ENCODE data around the gene ITPKC. TPM values are rescaled to one million over a fixed set of nuclear protein-coding genes. Genes with fewer than 3 reads are reported as not detected.
A peak's percentile ranks its signal among the peaks of the same experiment; 100 is the strongest.
"Not testable (repeated sequence)": the region's sequence is repeated elsewhere in the genome, so short reads cannot be mapped to it uniquely, and the experiment has no call there.

ITPKC gene
- total RNA-seq, 1 donor from 2014 or later, result 53.1 TPM

DNA sequence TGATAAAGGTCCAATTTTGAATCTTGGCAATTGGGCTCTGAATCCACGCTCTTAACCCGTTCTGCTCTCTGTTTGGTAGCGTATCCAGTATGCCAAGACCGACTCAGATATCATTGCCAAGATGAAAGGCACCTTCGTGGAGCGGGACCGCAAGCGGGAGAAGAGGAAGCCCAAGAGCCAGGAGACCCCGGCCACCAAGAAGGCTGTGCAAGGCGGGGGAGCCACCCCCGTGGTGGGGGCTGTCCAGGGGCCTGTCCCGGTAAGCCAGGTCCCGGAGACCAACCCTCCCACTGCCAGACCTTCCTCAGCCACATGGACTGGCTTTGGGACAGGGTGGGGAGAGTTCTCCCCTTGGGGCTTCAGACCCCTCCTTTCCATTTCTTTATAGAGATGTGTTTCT is 42.4 kb downstream of the ITPKC start:
- no peak for DNase-seq (ENCODE audit: low spot score)

DNA sequence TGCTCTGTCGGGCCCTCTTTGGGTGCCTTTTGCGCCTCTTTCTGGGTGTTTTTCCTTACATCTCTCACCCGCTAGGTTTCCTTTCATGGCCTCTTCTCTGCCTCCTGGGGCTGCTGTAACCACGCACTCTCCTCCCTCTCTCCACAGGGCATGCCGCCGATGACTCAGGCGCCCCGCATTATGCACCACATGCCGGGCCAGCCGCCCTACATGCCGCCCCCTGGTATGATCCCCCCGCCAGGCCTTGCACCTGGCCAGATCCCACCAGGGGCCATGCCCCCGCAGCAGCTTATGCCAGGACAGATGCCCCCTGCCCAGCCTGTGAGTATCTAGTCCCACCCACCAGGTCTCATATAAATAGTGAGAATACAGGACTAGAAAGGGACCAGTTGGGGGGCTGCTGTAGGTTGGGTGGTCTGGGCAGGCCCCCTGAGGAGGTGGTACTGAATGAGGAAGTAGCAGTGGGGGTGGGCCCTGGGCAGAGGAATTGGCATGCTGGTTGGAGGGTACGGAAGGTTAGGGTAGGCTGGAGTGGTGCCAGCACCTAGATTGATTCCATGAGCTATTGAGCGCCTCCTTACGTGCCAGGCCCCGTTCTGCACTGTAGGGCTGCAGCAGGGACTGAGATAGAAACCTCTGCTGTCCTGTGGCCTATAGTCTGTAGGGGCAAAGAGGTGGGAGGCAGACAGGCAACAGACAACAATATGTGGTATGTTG is 46.0 kb downstream of the ITPKC start:
- no peak for DNase-seq (ENCODE audit: low spot score)

DNA sequence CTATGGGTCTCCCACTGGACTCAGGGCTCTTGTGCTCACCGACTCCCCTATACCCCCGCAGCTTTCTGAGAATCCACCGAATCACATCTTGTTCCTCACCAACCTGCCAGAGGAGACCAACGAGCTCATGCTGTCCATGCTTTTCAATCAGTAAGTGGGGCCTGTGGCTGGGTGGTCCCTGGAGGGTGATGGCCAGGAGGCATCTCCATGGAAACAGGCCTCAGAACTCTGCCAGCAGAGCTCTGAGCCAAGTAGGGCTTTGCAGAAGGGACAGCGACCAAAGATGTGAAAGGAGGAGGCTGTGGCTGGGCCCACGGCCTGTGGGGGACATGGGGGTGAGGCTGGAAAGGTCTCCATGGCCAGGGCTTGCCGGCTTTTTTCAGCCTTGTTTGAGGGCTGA is 46.6 kb downstream of the ITPKC start:
- no peak for DNase-seq (ENCODE audit: low spot score)

DNA sequence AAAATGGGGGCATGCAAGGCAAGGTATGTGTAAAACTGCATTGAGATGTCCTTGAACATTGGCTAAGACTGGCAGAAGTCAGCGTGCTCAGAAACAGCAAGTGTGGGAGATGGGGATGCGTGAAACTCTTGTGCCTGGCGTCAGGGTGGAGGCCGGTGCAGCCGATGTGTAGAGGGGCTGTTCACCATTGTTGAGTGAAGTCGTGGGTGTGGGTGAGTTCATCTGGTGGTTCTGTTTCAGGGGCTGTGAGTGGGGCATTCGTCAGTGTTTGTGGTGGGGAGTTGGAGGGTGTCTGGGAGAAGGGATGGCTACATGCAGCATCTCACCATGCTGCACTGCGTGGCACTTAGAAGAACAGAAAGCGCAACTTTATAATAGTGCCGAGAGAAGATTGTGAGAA is 47.1 kb downstream of the ITPKC start:
- no peak for DNase-seq (ENCODE audit: low spot score)

DNA sequence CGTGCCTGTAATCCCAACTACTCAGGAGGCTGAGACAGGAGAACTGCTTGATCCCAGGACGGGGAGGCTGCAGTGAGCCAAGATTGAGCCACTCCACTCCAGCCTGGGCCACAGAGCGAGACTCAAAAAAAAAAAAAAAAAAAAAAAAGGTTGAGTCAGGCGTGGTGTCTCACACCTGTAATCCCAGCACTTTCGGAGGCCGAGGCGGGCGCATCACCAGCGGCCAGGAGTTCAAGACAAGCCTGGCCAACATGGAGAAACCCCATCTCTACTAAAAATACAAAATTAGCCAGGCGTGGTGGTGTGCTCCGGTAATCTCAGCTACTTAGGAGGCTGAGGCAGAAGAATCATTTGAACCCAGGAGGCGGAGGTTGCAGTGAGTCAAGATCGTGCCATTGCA is 49.5 kb downstream of the ITPKC start:
- DNase-seq (ENCODE audit: low spot score), result not testable (repeated sequence)

DNA sequence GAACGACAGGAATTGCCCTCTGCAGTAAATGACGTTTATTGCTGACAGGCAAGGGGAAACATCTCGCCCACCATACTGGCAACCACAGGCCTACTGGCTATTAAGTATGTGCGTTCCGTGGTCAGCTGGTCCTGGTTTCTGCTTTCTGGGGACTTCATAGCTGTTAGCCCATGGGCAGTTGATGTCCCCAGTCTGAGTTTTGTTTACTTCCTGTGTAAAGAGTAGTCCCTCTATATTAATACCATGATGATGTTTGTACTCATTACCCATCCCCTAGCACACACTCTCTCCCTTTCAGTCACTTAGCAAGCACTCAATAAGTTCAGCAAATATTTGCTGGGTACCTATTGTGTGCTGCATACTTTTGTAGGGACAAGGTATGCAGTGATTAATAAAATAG is 52.0 kb downstream of the ITPKC start:
- DNase-seq (ENCODE audit: low spot score), result no peak

DNA sequence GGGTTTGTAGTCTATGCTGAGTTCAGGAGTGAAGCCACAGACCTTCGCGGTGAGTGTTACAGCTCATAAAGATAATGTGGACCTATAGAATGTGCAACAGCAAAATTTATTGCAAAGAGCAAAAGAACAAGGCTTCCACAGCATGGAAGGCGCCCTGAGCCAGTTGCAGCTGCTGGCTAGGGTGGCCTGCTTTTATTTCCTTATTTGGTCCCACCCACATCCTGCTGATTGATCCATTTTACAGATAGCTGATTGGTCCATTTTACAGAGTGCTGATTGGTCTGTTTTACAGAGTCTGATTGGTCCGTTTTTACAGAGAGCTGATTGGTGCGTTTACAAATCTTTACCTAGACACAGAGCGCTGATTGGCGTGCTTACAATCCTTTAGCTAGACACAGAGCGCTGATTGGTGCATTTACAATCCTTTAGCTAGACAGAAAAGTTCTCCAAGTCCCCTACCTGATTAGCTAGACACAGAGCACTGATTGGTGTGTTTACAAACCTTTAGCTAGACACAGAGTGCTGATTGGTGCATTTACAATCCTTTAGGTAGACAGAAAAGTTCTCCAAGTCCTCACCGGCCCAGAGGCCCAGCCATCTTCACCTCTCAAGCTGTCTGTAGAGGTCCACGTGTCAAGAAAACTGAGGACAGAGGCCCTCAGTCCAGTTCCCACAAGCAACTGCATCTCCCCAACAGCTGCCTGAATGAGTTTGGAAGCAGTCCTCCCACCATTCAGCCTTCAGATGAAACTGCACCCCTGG is 54.4 kb downstream of the ITPKC start:
- not testable (repeated sequence) for DNase-seq (ENCODE audit: low spot score)

DNA sequence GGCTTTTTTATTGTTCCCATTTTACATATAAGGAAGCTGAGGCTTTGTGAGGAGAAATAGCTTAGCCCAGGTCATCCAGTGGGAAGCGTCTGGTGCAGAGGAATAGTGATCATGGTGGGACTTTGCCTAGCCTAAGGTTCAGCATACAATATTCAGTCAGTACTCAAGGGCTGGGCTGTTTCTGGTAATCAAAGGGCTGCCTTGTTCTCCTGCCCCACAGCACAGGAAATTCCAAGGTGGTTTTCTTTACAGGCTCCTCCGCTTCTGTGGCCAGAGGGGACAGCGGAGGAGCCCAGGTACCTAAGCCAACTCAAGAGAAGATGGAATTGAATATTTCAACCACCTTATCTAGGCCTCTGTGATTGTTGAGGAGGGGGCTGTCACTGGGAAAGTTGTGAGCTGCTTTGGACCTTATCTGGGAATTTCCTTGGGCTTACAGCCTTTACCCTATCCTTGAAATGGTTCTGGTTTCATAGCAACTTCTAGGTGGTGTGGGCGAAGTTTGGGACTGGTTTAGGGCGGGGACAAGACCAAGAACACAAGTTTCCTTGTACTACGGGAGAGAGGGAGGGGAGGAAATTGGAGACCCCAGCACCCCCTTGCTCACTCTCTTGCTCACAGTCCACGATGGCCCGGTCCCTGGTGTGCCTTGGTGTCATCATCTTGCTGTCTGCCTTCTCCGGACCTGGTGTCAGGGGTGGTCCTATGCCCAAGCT is 58.2 kb downstream of the ITPKC start, which contains the start of gene MIA:
Gene MIA (plus strand): TSS at position 606 of the 716 bp plus-strand sequence. CDS start 22 bp downstream, at position 628.
- no peak for DNase-seq (ENCODE audit: low spot score)

DNA sequence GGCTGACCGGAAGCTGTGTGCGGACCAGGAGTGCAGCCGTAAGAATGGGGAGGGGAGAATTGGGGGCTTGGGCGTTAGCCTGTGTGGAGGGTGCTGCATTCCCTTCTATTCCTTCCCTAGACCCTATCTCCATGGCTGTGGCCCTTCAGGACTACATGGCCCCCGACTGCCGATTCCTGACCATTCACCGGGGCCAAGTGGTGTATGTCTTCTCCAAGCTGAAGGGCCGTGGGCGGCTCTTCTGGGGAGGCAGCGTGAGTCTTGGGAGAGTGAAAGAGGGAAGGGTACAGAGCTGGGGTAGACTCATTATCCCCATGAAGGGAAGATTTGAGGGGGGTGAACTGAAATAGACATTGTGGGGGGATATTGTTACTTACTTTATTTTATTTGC is 58.7 kb downstream of the ITPKC start:
- no peak for DNase-seq (ENCODE audit: low spot score)

DNA sequence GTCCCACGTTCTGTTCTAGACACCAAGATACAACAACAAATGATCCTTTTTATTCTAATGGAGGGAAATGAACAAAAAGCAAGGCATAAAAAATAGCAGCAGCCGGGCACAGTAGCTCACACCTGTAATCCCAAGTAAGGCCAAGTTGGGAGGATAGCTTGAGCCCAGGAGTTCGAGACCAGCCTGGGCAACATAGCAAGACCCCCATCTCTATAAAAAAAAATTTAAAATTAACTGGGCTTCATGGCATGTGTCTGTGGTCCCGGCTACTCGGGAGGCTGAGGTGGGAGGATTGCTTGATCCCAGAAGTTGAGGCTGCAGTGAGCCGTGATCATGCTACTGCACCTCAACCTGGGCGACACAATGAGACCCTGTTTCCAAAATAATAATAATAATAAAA is 59.5 kb downstream of the ITPKC start:
- DNase-seq (ENCODE audit: low spot score), result no peak

DNA sequence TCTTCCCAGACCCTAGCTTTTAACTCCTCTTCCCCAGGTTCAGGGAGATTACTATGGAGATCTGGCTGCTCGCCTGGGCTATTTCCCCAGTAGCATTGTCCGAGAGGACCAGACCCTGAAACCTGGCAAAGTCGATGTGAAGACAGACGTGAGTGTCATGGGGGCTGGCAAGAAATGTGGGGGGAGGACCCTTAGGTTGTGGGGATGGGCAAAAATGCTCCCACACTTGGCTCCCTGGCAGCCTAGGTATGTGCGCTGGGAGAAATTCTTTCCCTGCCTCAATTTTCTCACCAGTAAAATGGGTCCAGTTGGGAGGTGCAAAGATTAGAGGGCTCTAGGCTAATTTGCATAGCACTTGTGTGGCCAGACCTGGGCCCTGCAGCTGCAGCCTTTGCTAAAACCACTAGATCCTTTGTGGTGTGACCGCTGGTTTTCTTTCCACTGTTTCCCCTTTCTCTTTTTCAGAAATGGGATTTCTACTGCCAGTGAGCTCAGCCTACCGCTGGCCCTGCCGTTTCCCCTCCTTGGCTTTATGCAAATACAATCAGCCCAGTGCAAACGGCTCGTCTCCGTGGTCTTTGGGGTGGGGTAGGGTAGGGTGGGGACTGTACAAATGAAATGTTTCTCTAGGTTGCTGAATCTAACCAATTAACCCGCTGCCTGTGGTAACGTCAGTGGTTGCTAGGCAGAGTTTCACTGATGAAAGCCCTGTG is 60.2 kb downstream of the ITPKC start:
- no peak for DNase-seq (ENCODE audit: low spot score)

DNA sequence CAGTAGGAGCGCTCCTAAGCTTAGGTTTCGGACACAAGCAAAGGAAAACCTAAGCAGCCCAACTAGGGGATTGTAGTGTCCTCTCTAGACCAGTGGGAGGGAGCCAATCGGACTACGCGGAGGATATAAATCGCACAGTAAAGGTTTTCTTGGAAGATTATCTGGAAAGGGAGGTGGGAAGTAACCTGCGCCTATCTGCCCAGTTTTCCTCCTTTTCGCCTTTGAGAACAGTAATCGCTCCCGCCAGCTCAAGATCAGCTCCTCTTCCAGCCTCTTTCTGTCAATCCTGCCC is 60.7 kb downstream of the ITPKC start:
- no peak for DNase-seq (ENCODE audit: low spot score)

DNA sequence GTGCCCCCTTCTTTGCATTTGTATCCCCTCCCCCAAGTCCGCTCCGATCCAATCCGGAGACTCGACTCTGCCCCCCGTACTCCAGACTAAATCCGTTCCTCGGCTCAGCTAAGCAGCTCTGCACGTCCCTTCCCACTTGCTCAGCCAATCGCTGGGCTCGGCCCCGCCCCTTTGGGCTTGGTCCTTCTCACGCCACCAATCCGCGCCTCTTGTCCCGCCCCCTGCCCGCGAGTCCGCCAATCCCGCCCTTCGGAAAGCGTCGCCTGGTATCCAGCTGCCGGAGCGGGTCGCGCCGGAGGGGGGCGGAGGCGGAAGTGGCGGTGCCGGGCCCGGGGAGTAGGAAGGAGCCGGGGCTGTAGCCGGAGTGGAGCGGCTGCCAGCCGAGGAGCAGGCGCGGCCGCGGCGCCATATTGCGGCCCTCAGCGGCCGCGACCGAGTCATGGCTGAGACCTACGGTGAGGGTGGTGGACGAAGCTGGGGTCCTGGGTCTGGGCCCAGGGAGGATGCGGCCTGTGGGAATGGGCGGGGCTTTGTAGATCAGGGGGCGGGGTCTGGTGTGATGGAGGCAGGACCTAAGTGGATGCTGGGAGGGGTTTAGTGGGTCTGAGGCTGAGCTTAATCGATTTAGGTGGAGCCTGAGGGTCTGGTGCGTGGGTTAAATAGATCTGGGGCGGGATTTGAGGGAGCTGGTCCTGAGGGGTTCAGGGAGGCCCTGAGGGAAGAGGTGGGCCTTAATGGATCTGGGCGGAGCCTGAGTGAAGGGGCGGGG is 61.2 kb downstream of the ITPKC start, which contains the start of gene RAB4B:
Gene RAB4B (plus strand): TSS at position 311 of the 769 bp plus-strand sequence. CDS start 129 bp downstream, at position 440.
- peak; percentile 100 for DNase-seq (ENCODE audit: low spot score)

DNA sequence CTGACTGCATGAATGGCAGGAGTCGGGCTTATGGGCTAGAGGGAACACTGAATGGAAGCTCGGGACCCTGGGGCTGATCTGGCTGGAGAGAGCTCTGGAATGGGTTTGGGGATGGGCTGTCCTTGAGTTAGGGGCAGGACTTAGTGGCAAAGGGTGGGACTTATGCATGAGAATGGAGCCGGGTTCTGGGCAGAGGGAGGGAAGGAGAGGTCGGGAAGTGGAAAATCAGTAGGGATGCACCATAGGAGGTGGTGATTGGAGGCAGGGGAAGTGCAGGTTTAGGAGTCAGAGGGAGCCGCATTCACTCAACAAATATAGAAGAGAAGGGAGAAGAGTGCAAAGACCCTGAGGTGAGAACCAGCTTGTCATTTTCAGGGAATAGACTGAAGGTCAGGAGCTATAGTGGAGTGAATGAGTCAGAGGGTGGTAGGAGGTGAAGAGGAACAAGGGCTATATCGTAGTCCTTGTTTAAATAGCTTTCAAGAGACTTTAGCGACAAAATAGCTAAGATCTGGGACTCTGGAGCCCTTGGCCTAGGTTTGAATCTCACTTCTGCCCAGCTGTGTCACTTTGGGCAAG is 61.9 kb downstream of the ITPKC start:
- DNase-seq (ENCODE audit: low spot score), result no peak

DNA sequence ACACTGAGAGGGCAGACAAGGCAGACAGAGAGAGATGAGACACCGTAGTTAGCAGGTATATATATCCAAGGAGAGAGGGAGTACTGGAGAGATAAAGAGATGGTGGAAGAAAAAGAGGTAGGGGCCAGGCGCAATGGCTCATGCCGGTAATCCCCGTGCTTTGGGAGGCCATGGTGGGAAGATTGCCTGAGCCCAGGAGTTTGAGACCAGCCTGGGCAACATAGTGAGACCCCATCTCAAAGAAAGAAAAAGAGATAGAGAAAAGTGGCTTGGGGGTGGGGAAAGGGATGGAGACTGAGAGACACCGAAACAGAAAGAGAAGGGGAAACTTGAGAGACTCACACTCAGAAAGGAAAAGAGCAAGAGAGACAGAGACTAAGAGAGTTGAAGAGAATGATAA is 63.7 kb downstream of the ITPKC start:
- DNase-seq (ENCODE audit: low spot score), result no peak

DNA sequence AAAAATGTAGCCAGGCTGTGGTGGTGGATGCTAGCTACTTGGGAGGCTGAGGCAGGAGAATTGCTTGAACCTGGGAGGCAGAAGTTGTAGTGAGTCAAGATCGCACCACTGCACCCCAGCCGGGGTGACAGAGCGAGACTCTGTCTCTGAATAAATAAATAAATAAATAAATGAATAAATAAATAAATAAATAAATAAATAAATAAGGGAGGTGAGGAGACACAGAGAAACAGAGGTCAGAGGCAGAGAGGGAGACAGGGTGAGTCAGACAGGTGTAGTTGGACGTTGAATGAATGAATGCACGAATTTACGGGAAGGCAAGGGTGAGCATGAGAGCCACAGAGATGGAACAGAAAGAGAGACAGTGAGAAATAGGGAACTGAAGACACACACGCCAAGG is 64.2 kb downstream of the ITPKC start:
- no peak for DNase-seq (ENCODE audit: low spot score)

DNA sequence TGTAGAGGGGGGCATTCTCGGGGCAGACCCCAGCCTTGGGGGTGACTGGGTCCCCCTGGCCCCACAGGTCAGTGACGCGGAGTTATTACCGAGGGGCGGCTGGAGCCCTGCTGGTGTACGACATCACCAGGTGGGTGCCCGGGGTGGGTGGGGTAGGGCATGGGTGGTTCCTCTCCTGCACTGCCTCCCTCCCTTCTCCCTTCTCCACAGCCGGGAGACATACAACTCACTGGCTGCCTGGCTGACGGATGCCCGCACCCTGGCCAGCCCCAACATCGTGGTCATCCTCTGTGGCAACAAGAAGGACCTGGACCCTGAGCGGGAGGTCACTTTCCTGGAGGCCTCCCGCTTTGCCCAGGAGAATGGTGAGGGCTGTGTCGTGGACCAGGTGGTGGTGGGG is 66.8 kb downstream of the ITPKC start:
- DNase-seq (ENCODE audit: low spot score), result no peak

DNA sequence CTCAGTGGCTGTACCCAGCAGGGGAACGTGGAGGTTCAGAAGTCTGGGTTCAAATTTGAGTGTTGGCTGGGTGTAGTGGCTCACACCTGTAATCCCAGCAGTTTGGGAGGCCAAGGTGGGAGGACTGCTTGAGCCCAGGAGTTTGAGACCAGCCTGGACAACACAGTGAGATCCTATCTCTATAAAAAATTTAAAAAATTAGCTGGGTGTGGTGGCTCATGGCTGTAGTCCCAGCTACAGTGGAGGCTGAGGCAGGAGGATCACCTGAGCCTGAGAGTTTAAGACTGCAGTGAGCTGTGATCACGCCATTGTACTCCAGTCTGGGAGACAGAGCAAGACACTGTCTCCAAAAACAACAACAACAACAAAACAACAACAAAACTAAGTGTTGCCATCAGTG is 67.2 kb downstream of the ITPKC start:
- not testable (repeated sequence) for DNase-seq (ENCODE audit: low spot score)

DNA sequence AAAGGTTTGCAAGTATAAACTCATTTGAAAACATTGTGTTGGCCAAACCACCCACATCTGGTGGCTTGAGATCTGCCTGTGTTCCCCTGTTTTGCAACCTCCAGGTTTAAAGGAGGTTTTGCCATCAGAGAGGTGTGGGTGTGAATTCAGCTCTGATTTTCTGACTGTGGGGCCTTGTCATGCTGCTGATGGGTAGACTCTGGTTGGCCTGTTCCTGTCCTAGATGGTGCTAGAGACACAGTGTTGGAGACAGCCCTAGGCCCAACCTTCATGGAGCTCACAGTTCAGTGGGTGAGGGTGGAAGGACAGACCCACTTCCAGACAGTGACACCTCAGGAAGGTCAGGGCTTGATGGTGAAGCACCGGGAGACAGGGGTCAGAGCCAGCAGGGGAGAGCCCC is 68.6 kb downstream of the ITPKC start:
- DNase-seq (ENCODE audit: low spot score), result no peak

Data from mesenteric fat pad (tissue), 1 donor.